PC-9 (cell line): ENCODE measurements around the gene SORBS1.

Source experiments
- CTCF ChIP-seq: fragments of 200-600 bp; sonication (generic); conservative IDR thresholded peaks from 2 replicates; pipeline ENCODE4 v1.6.1; 2017; ENCODE audit warnings: mixed run types, antibody characterized with exemption, mild to moderate bottlenecking, moderate library complexity
- EZH2 ChIP-seq: fragments of 200-600 bp; sonication (generic); IDR thresholded peaks from 2 replicates; pipeline ENCODE4 v1.8.0; 2017; ENCODE audit warnings: antibody characterized with exemption, low read depth

GRCh38 chr10:95505084-95505610, 56.0 kb downstream of the SORBS1 start:
- TF ChIP-seq CTCF (no peak), EZH2 (no peak)
